ENCODE measurements around the gene CEP70. TPM values are rescaled to one million over a fixed set of nuclear protein-coding genes. Genes with fewer than 3 reads are reported as not detected.
"Not testable (repeated sequence)": the region's sequence is repeated elsewhere in the genome, so short reads cannot be mapped to it uniquely, and the experiment has no call there.

The CEP70 gene
- polyA plus RNA-seq, 1 donor (not counting 4 experiments of a cell fraction or from before 2014, with no cell fraction given) = 11.4 TPM

- no peaks in the 10 kb centered on the region for H3K4me1 ChIP-seq (ENCODE audit: control insufficient read depth, extremely low read depth, insufficient read depth, low read length)
- H3K4me3 ChIP-seq (ENCODE audit: control insufficient read depth in 2 of 3, extremely low read depth in 1 of 3, insufficient read depth in 2 of 3, low read depth in 1 of 3, low read length in 3 of 3) = no peak overlapping the region
- H3K9me3 ChIP-seq (ENCODE audit: control insufficient read depth, low read depth, low read length) = no peaks in the 10 kb centered on the region
- no peak overlapping the region for H3K4me2 ChIP-seq (ENCODE audit: control insufficient read depth, extremely low read depth, insufficient read depth, low read depth, low read length)
- no peaks in the 10 kb centered on the region for H3K79me2 ChIP-seq (ENCODE audit: control insufficient read depth, insufficient read depth, low read length)
- H3K27ac ChIP-seq (ENCODE audit: control insufficient read depth, insufficient read depth, low read length) = no peak overlapping the region
- no peak for DNase-seq (ENCODE audit: low read depth, low spot score)
- no peaks in the 10 kb centered on the region for H3K9me1 ChIP-seq (ENCODE audit: control insufficient read depth, extremely low read depth, insufficient read depth, low read length)
- no peak overlapping the region for H2AFZ ChIP-seq (ENCODE audit: control insufficient read depth, low read length)
- H3K27me3 ChIP-seq (ENCODE audit: control insufficient read depth, extremely low read depth, insufficient read depth, low read length) = no peaks in the 10 kb centered on the region
- dilution Hi-C loops (cut with MboI; ENCODE audit: extremely low pct_ligation_motif_present, low sequenced_read_pairs) = no loop called here
- no peak overlapping the region for H3K9ac ChIP-seq (ENCODE audit: control insufficient read depth, extremely low read depth, insufficient read depth, low read length)
- H3K36me3 ChIP-seq (ENCODE audit: control insufficient read depth in 2 of 2, extremely low read depth in 1 of 2, insufficient read depth in 2 of 2, low read length in 2 of 2) = no peaks in the 10 kb centered on the region
- TF ChIP-seq EZH2 (IDR thresholded peaks at IDR 0.05; ENCODE audit: low read length) = no peak
- TF ChIP-seq, protein P1, sequence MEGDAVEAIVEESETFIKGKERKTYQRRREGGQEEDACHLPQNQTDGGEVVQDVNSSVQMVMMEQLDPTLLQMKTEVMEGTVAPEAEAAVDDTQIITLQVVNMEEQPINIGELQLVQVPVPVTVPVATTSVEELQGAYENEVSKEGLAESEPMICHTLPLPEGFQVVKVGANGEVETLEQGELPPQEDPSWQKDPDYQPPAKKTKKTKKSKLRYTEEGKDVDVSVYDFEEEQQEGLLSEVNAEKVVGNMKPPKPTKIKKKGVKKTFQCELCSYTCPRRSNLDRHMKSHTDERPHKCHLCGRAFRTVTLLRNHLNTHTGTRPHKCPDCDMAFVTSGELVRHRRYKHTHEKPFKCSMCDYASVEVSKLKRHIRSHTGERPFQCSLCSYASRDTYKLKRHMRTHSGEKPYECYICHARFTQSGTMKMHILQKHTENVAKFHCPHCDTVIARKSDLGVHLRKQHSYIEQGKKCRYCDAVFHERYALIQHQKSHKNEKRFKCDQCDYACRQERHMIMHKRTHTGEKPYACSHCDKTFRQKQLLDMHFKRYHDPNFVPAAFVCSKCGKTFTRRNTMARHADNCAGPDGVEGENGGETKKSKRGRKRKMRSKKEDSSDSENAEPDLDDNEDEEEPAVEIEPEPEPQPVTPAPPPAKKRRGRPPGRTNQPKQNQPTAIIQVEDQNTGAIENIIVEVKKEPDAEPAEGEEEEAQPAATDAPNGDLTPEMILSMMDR (optimal IDR thresholded peaks at IDR 0.05 in 1 of 3, IDR thresholded peaks at IDR 0.05 in 1 of 3, conservative IDR thresholded peaks at IDR 0.05 in 1 of 3; ENCODE audit: extremely low read depth in 1 of 3, insufficient read depth in 2 of 3, low read length in 3 of 3) = no peak
- no peaks in the 10 kb centered on the region for H4K20me1 ChIP-seq (ENCODE audit: control insufficient read depth, extremely low read depth, insufficient read depth, low read length)
- no peak for FAIRE-seq
Measured at GRCh38 chr3:138573138-138573537, 20.9 kb downstream of the CEP70 start.

DNA sequence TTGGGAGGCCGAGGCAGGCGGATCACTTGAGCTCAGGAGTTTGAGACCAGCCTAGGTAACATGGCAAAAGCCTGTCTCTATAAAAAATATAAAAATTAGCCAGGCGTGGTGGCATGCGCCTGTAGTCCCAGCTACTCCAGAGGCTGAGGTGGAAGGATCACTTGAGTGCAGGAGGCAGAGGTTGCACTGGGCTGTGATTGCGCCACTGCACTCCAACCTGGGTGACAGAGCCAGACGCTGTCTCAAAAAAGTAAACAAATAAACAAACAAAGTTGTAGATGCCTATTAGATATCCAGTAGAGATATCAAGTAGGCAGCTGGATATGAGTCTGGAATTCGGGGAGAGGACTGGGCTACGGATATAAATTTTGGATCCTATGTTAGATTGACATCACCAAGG, 24.4 kb downstream of the CEP70 start:
- dilution Hi-C loops (cut with MboI; ENCODE audit: extremely low pct_ligation_motif_present, low sequenced_read_pairs); H3K4me3 ChIP-seq (ENCODE audit: control insufficient read depth in 2 of 3, extremely low read depth in 1 of 3, insufficient read depth in 2 of 3, low read depth in 1 of 3, low read length in 3 of 3); H3K27ac ChIP-seq (ENCODE audit: control insufficient read depth, insufficient read depth, low read length); H4K20me1 ChIP-seq (ENCODE audit: control insufficient read depth, extremely low read depth, insufficient read depth, low read length); H2AFZ ChIP-seq (ENCODE audit: control insufficient read depth, low read length); H3K4me2 ChIP-seq (ENCODE audit: control insufficient read depth, extremely low read depth, insufficient read depth, low read depth, low read length); H3K4me1 ChIP-seq (ENCODE audit: control insufficient read depth, extremely low read depth, insufficient read depth, low read length); H3K79me2 ChIP-seq (ENCODE audit: control insufficient read depth, insufficient read depth, low read length); H3K27me3 ChIP-seq (ENCODE audit: control insufficient read depth, extremely low read depth, insufficient read depth, low read length); DNase-seq (ENCODE audit: low read depth, low spot score); H3K36me3 ChIP-seq (ENCODE audit: control insufficient read depth in 2 of 2, extremely low read depth in 1 of 2, insufficient read depth in 2 of 2, low read length in 2 of 2); H3K9ac ChIP-seq (ENCODE audit: control insufficient read depth, extremely low read depth, insufficient read depth, low read length); H3K9me3 ChIP-seq (ENCODE audit: control insufficient read depth, low read depth, low read length); FAIRE-seq; H3K9me1 ChIP-seq (ENCODE audit: control insufficient read depth, extremely low read depth, insufficient read depth, low read length): not testable (repeated sequence)

DNA sequence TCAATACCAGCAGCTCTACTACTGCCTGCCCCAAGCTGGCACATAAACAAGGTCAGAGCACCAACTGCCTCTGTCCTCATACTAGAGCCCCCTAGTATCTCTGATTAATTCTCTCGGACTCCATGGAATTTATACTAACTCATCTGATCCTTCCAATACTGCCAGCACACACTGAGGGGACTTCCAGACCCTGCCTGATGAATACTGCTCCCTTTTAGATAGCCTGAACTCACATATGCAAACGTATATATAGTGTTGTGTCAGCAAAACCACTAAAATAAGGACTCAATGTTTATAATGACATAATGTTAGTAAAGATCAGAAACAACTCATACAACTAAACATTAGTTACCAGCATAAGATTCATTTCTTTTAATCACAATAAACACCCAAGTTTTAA, 25.0 kb downstream of the CEP70 start:
- Histone ChIP-seq H3K9ac (ENCODE audit: control insufficient read depth, extremely low read depth, insufficient read depth, low read length) (no peak overlapping the region), H3K27me3 (ENCODE audit: control insufficient read depth, extremely low read depth, insufficient read depth, low read length) (no peaks in the 10 kb centered on the region), H3K4me3 (ENCODE audit: control insufficient read depth in 2 of 3, extremely low read depth in 1 of 3, insufficient read depth in 2 of 3, low read depth in 1 of 3, low read length in 3 of 3) (no peak overlapping the region), H3K27ac (ENCODE audit: control insufficient read depth, insufficient read depth, low read length) (no peak overlapping the region), H3K79me2 (ENCODE audit: control insufficient read depth, insufficient read depth, low read length) (no peaks in the 10 kb centered on the region), H2AFZ (ENCODE audit: control insufficient read depth, low read length) (no peak overlapping the region), H3K4me1 (ENCODE audit: control insufficient read depth, extremely low read depth, insufficient read depth, low read length) (no peaks in the 10 kb centered on the region), H3K9me1 (ENCODE audit: control insufficient read depth, extremely low read depth, insufficient read depth, low read length) (no peaks in the 10 kb centered on the region), H4K20me1 (ENCODE audit: control insufficient read depth, extremely low read depth, insufficient read depth, low read length) (no peaks in the 10 kb centered on the region), H3K4me2 (ENCODE audit: control insufficient read depth, extremely low read depth, insufficient read depth, low read depth, low read length) (no peak overlapping the region), H3K36me3 (ENCODE audit: control insufficient read depth in 2 of 2, extremely low read depth in 1 of 2, insufficient read depth in 2 of 2, low read length in 2 of 2) (no peaks in the 10 kb centered on the region), H3K9me3 (ENCODE audit: control insufficient read depth, low read depth, low read length) (no peaks in the 10 kb centered on the region)
- no peak for DNase-seq (ENCODE audit: low read depth, low spot score)
- no peak for FAIRE-seq
- dilution Hi-C loops (cut with MboI; ENCODE audit: extremely low pct_ligation_motif_present, low sequenced_read_pairs) = no loop called here
- TF ChIP-seq, protein P1 (optimal IDR thresholded peaks at IDR 0.05 in 1 of 3, IDR thresholded peaks at IDR 0.05 in 1 of 3, conservative IDR thresholded peaks at IDR 0.05 in 1 of 3; ENCODE audit: extremely low read depth in 1 of 3, insufficient read depth in 2 of 3, low read length in 3 of 3) = no peak
- TF ChIP-seq EZH2 (IDR thresholded peaks at IDR 0.05; ENCODE audit: low read length) = no peak
